Regular cardiac myocyte (primary cell): Measurements from ENCODE around the gene RGS16. TPM values are rescaled to one million over a fixed set of nuclear protein-coding genes. Genes with fewer than 3 reads are reported as not detected.

Experiments
- total RNA-seq: library from RNA; depleted of rRNA; stranded (reverse); fragments of >200 nt; gene quantifications from 2 replicates; pipeline ENCODE4 v1.2.3, GENCODE V29; 2014

Gene RGS16, protein sequence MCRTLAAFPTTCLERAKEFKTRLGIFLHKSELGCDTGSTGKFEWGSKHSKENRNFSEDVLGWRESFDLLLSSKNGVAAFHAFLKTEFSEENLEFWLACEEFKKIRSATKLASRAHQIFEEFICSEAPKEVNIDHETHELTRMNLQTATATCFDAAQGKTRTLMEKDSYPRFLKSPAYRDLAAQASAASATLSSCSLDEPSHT
- 0.58 and 2.3 TPM in 2 replicates for total RNA-seq

GRCh38 chr1:182604175-182605164, at the start of gene RGS16:
Gene RGS16 (minus strand): TSS chr1:182604389. CDS start chr1:182604259, 130 bp downstream.

GRCh38 chr1:182588500-182589396, 15.4 kb downstream of the RGS16 start, which contains the start of gene RNASEL:
Gene RNASEL (minus strand): TSS chr1:182589256. CDS start chr1:182586806, 2,450 bp downstream.

Other genes starting within 250 kb of the RGS16 start
- 147 and 149 TPM in 2 replicates for gene GLUL, start 212.6 kb downstream of the RGS16 start, total RNA-seq
- not detected in 2 replicates for gene TEDDM1, start 203.7 kb downstream of the RGS16 start, total RNA-seq
- gene RGSL1, start 154.2 kb downstream of the RGS16 start, total RNA-seq = not detected in 2 replicates
- 10.5 and 15.2 TPM in 2 replicates for gene RNASEL, start 15.1 kb downstream of the RGS16 start, total RNA-seq
- 0.28 TPM in 1 of 2 replicates, not detected in the other for gene RGS8, start 80.2 kb upstream of the RGS16 start, total RNA-seq
- gene NPL, start 185.4 kb upstream of the RGS16 start, total RNA-seq = 2.0 and 2.1 TPM in 2 replicates
- 108 and 187 TPM in 2 replicates for gene DHX9, start 235.0 kb upstream of the RGS16 start, total RNA-seq